HCEC 1CT (cell line): ENCODE measurements around the gene ENOX1.

Source experiments
- DNase-seq: peaks from one replicate; pipeline ENCODE4 v3.0.0-alpha.2; 2017

ENOX1 gene

GRCh38 chr13:43529796-43530195 lies 257.0 kb downstream of the ENOX1 start:
- DNase-seq = no peak

GRCh38 chr13:43528992-43529391 lies 257.8 kb downstream of the ENOX1 start:
- DNase-seq = no peak

GRCh38 chr13:43522788-43523187 lies 264.0 kb downstream of the ENOX1 start:
- DNase-seq = peak; percentile 14

- no peak for DNase-seq
Measured at GRCh38 chr13:43520351-43520750, 266.4 kb downstream of the ENOX1 start.

GRCh38 chr13:43518833-43519232 lies 267.9 kb downstream of the ENOX1 start:
- DNase-seq = no peak

GRCh38 chr13:43516401-43516833 lies 270.4 kb downstream of the ENOX1 start:
- peak; percentile 44 for DNase-seq

GRCh38 chr13:43515531-43515930 lies 271.2 kb downstream of the ENOX1 start:
- DNase-seq = no peak

- no peak for DNase-seq
Measured at GRCh38 chr13:43514311-43514710, 272.5 kb downstream of the ENOX1 start.

- DNase-seq = no peak
Measured at GRCh38 chr13:43512221-43512620, 274.6 kb downstream of the ENOX1 start.

- no peak for DNase-seq
Measured at GRCh38 chr13:43510956-43511901, 275.5 kb downstream of the ENOX1 start.

- DNase-seq = no peak
Measured at GRCh38 chr13:43495732-43496131, 291.0 kb downstream of the ENOX1 start.

- DNase-seq = no peak
Measured at GRCh38 chr13:43494206-43494605, 292.6 kb downstream of the ENOX1 start.

GRCh38 chr13:43493496-43494000 lies 293.2 kb downstream of the ENOX1 start:
- no peak for DNase-seq

GRCh38 chr13:43492745-43493144 lies 294.0 kb downstream of the ENOX1 start:
- DNase-seq = no peak

- no peak for DNase-seq
Measured at GRCh38 chr13:43492311-43492710, 294.5 kb downstream of the ENOX1 start.

GRCh38 chr13:43489233-43489632 lies 297.5 kb downstream of the ENOX1 start:
- DNase-seq = peak; percentile 27

GRCh38 chr13:43487885-43488284 lies 298.9 kb downstream of the ENOX1 start:
- no peak for DNase-seq

- no peak for DNase-seq
Measured at GRCh38 chr13:43487461-43487860, 299.3 kb downstream of the ENOX1 start.

- DNase-seq = no peak
Measured at GRCh38 chr13:43484432-43485225, 302.1 kb downstream of the ENOX1 start.

- no peak for DNase-seq
Measured at GRCh38 chr13:43483930-43484329, 302.8 kb downstream of the ENOX1 start.

GRCh38 chr13:43482641-43483040 lies 304.1 kb downstream of the ENOX1 start:
- no peak for DNase-seq

- no peak for DNase-seq
Measured at GRCh38 chr13:43482026-43482425, 304.7 kb downstream of the ENOX1 start.

- DNase-seq = no peak
Measured at GRCh38 chr13:43478902-43479301, 307.9 kb downstream of the ENOX1 start.

GRCh38 chr13:43478211-43478610 lies 308.6 kb downstream of the ENOX1 start:
- DNase-seq = no peak
